ENCODE data around the gene ZNF821. TPM values are rescaled to one million over a fixed set of nuclear protein-coding genes. Genes with fewer than 3 reads are reported as not detected.
"Not testable (repeated sequence)": the region's sequence is repeated elsewhere in the genome, so short reads cannot be mapped to it uniquely, and the experiment has no call there.

Gene ZNF821
- polyA plus RNA-seq, 4 donors: 20.2 to 27.0 (median 22.5) TPM

DNA sequence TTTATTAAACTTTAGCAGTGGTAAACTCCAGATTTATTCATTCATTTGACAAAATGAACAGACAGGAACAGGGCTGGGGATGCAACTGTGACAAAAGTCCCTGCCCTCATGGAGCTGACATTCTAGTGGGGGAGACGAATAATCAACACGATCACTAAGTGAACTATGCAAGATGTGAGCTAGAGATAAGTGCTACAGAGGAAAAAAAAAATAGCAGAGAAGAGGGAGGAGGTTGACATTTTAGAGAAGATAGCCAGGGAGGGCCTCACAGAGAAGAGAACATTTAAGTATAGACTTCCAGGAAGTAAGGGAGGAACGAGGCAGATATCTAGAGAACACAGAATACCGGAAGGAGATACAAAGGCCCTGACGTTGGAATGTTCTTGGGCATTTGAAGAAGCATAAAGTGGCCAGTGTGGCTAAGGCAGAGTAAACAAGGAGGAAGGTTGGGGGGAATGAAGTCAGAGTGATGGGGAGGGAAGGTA is 57.4 kb downstream of the ZNF821 start:
- DNase-seq (ENCODE audit: low read depth in 4 of 4, low spot score in 3 of 4): no peak

DNA sequence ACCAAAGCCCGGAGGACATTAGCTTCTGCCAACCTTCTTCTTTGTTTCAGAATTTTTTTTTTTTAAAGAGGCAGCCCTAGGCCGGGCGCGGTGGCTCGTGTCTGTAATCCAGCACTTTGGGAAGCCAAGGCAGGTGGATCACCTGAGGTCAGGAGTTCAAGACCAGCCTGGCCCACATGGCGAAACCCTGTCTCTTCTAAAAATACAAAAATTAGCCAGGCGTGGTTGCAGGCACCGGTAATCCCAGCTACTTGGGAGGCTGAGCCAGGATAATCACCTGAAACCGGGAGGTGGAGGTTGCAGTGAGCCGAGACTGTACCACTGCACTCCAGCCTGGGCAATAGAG is 66.9 kb downstream of the ZNF821 start:
- DNase-seq (ENCODE audit: low read depth in 4 of 4, low spot score in 3 of 4): not testable (repeated sequence)

DNA sequence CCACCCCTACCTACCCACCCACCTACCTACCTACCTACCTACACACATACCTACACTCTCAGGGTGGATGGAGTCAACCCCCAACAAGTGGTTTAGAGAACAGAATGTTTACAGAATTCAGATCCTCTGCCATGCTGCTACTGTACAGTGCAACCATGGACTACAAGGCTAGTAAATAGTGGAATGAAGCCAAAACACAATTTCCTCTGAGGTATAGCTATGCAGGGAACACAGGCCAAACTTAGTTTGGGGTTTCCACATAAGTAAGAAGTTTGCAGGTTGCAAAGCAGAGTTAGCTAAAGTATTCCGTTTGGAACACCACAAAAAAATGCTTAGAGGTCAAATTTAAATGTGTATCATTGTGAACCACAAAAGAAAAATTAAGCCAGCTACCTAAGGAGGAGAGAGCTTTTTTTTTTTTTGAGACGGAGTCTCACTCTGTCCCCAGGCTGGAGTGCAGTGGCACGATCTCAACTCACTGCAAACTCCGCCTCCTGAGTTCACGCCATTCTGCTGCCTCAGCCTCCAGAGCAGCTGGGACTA is 72.7 kb downstream of the ZNF821 start:
- DNase-seq (ENCODE audit: low read depth in 4 of 4, low spot score in 3 of 4): no peak

DNA sequence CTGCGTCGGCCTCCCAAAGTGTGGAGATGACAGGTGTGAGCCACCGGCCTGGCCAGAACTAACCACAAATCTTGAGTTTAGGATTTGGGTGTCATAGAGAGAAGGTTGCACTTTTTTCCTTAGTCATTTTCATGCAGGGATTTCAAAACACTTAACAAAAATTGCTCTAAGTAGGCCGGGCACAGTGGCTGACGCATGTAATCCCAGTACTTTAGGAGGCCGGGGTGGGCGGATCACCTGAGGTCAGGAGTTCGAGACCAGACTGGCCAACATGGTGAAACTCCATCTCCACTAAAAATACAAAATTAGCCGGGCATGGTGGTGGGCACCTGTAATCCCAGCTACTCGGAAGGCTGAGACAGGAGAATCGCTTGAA is 73.8 kb downstream of the ZNF821 start:
- DNase-seq (ENCODE audit: low read depth in 4 of 4, low spot score in 3 of 4): not testable (repeated sequence)

Other genes with a start within 250 kb of the ZNF821 start
- gene PHLPP2, start 159.5 kb downstream of the ZNF821 start, polyA plus RNA-seq (ENCODE audit: insufficient read length in 4 of 4): 1 to 10 TPM; 7.2 to 10.0 (median 8.7) TPM
- gene AP1G1, start 75.3 kb downstream of the ZNF821 start, polyA plus RNA-seq (ENCODE audit: insufficient read length in 4 of 4): 10 to 100 TPM; 81.4 to 91.8 (median 87.7) TPM
- 10 to 100 TPM; 36.5 to 38.7 (median 38.4) TPM for gene ATXN1L, start 38.2 kb downstream of the ZNF821 start, polyA plus RNA-seq (ENCODE audit: insufficient read length in 4 of 4)
- 100 to 1,000 TPM; 253 to 320 (median 290) TPM for gene IST1, start 11.3 kb upstream of the ZNF821 start, polyA plus RNA-seq (ENCODE audit: insufficient read length in 4 of 4)
- gene PKD1L3, start 116.2 kb upstream of the ZNF821 start, polyA plus RNA-seq (ENCODE audit: insufficient read length in 4 of 4): under 1 TPM; 0.06 to 0.13 (median 0.09) TPM
- 10 to 100 TPM; 13.0 to 15.2 (median 14.2) TPM for gene DHODH, start 124.6 kb upstream of the ZNF821 start, polyA plus RNA-seq (ENCODE audit: insufficient read length in 4 of 4)
- 1 to 10 TPM in 1 of 4 donors, under 1 TPM in 3; 0.37 to 1.3 (median 0.56) TPM for gene HP, start 170.3 kb upstream of the ZNF821 start, polyA plus RNA-seq (ENCODE audit: insufficient read length in 4 of 4)
- gene HPR, start 179.0 kb upstream of the ZNF821 start, polyA plus RNA-seq (ENCODE audit: insufficient read length in 4 of 4): 1 to 10 TPM in 1 of 4 donors, under 1 TPM in 1, not detected in 2; 0.08 to 3.1 TPM
- 10 to 100 TPM; 18.9 to 21.7 (median 20.7) TPM for gene TXNL4B, start 209.4 kb upstream of the ZNF821 start, polyA plus RNA-seq (ENCODE audit: insufficient read length in 4 of 4)
- gene DHX38, start 209.7 kb upstream of the ZNF821 start, polyA plus RNA-seq (ENCODE audit: insufficient read length in 4 of 4): 10 to 100 TPM; 61.3 to 70.3 (median 63.3) TPM

All from right renal pelvis (tissue), 4 donors.